Stimulated activated CD8-positive, alpha-beta memory T cell treated with anti-CD3 and anti-CD28 coated beads, Interleukin-4, amount 100 ng/mL, for 48 hours (primary cell): Measurements from ENCODE around the gene TSFM.

Experiments used
- DNase-seq: peaks from one replicate; pipeline ENCODE4 v3.0.0-alpha.2; 2020

TSFM gene

DNA sequence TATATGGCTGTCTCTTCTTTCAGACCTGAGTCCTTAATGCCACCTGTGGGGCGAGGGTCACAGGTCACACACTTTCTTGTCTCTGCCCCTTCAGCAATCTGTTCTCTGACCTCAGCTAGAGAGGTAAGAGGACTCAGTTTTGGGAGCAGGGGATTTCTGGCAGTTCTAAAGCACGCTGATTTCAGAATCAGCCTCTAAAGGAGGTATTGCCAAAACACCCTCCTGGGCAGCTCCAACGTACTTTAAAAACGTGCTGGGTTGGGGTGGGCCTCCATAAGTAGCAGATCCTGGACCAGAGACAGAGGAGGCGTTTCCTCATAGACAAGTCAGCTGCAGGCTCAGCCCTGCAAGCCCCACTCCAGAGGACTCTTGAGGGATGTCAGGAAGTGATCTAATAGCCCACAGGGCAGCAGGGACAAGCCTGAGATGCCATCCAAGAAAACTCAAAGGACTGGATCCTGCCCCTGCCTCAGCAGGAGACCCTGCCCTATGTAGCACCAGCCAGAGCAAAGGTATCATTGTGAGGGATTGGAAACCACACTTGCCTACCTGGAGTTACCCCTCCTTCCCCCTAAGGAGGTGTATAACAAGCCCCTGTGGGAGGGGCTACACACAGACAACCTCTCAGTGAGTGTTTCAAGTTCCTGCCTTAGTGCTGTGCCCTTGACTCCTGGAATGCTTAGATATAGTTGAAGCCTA is 55.4 kb downstream of the TSFM start:
- no peak for DNase-seq

DNA sequence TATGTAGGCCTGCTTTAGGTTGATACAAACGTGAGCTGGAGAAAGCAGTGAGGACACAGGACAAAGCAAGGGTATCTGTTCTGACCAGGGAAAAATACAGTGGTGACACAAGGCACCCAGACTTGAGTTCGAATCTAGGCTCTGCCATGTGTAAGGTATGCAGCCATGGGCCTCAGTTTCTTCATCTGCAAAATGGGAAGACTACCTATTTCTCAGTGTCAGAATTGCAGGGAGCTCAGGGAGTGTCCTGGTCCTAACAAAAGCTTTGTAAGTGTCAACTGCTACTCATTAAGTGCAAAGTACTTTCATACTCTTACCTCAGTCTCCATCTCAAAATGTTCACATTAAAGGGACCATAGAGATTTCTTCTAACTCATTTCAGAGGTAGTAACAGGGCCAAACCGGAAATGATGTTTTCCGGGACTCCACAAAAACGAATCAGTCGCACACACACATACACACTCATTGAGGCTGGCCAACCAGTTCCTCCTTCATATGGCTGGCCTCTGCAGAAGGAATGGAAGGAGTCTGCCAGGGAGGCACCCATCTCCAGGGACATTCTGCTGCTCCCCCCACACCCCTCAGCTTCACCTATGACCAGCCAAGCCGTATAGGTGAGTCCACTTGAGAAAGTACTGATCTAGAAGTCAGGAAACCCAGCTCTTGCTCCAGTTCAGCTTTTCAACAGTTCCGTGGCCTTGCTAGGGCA is 56.2 kb downstream of the TSFM start:
- peak; percentile 47 for DNase-seq

DNA sequence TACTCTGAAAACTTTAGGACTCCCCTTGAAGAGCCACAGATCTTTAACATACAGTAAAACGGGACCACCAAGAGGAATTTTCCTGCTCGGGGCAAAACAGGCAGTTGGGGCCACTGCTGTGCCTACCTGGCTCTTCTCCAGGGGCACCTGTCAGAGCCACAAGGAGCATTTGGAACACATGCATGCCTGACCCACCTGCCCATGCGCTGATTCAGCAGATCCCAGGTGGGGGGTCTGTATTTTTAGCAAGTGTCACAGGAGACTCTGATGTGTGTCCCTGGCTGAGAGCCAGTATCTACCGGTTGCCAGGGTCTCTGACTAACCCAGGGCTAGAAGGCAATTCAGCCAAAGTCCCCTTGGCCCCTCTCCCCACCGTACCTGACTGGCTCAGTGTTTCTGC is 57.4 kb downstream of the TSFM start:
- no peak for DNase-seq

DNA sequence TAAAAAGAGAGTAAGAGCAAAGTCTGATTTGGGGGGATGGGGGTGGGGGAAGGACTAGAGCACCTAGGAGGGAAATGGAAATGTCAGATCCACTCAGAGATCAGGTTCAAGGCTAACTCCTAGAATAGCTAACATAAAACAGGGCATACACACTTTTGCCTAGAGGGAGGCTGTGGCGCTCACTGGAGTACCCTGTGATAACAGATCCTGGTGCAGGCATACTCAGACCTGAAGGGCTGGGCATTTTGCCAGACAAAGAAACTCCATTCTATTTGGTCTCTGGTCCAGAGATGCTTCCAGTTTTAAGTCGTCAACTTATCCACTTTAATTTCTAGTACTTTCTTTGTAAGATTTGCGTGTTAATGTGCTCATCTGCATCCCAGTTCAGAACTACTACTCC is 58.1 kb downstream of the TSFM start:
- DNase-seq: no peak

DNA sequence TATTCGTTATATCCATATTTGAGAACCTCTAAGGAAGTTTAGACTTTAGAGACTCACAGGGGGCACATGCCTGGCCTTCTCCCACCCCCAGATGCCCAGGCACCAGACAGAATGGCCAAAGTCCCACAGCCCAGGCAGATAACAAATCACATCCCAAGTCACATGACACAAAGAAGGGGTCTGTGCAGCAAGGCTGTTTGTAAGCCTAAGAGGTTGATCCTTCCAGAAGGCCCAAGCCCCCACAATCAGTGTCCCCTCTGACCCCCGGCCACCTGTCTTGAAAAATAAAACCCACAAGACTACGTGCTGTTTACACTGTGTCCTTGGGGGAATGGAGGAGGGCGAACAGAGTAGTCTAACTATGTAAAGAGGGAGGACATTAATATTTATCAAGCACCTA is 58.9 kb downstream of the TSFM start:
- DNase-seq: no peak

DNA sequence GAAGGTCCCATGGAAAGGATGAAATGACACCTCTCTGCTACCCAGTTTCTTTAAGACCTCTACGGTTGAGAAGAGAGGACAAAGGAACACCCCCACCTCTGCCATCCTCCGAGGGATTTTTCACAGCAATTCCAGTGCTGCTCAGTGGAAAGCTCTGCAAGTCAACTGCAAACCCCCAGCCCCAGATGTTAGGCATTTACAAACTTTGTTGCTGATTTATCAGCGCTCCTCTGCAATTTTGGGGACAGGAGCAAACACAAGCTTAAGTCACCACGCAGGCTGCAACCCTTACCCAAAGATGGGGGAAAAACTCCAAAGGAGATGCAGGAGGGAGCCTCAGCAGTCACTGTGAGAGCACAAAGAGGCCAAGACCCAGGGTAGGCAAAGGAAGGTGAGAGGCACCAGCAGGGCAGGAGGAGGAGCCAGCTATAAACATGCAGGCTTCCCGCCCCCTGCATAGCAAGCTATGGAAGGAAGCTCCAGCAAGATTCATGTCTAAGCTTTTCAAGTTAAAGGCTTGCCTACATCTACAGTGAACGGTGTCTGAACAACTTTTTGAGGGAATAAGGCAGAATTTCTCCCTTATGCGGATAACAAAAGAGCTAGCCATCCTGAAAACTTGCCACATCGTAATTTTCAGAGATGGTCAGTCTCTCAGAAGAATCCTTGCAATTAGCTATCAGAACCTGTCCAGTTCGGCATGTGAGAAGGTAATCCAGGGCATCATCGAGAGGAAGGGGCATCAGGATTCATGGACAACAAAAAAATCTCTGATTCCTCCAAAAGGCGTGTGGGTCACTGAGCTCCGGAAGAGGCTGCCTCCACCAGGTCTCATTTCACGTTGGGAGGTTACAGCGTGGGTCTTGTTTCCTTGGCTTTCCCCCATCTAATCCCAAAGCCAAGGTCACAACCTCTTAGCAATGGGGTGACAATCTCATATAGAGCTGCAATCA is 60.0 kb downstream of the TSFM start:
- DNase-seq: no peak

DNA sequence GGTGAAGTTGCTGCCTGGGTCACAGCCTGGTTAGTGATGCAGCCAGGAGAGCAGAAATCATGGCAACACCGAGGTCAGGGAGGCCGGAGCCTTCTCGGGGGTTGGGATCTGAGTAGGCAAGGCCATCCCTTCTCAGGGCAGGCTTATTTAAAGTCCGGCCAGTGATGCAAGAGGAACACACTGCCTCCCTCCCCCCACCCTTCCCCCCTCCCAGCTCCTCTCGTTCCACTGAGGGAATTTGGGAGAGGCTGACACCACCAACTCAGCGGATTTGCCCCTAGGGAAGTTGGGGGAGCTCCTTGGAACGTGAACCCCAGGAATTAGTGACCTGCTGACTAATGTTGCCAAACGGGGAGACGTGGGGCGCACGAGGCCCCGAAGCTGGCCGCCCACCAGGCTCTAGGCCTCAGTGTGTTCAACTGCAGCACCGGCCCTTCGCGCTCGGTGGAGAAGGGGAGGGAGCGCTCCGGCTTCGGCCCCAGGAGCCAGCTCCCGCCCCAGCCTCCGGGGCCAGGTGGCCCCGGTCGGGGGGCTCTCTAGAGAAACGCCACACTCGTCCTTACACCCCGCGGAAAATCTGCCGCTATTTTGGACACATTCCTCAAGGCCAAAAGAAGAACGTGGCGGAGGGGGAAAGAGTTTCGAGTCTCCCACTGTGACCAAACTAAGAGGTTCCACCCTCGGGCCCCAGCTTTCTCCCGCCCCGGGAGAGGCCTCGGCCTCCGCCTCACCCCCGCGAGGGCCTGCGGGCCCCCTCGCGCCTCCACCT is 62.3 kb downstream of the TSFM start:
- DNase-seq: peak; percentile 56

DNA sequence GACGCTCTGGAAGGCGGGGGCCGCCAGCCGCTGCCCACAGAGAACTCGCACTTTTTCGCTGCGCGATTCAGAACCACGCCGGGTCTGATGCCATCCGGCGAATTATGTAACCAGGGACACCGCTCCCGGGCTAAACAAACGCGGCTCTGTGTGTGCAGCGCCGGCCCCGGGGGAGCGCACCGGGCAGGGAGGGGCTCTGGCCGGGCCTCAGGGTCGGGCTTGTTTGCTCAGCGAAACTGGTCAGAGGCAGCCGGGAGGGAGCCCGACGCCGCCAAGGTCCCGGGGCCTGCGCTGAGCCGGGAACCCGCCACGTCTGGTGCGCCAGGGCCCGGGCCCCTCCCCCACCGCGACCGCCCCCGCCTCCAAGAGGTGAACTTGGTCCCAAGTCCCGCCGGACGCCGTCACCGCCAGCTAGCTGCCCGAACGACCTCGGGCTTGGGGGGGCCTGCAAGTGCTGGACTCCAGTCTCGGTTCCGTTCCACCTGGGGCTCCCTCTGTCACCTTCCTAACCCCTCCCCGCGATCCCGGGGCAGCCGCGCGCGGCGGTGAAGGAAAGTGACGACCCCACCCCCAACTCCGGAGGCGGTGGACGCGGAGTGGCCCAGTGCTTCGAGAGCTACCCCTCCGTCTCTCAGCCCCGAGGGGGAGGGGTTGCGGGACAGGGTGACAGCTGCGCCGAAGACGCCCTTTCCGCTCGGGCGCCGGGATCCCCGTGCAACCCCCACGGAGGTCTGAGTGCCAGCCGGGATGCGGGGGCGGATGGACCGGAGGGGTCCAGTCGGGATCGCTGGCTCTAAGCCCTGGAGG is 63.1 kb downstream of the TSFM start:
- DNase-seq: peak; percentile 77

DNA sequence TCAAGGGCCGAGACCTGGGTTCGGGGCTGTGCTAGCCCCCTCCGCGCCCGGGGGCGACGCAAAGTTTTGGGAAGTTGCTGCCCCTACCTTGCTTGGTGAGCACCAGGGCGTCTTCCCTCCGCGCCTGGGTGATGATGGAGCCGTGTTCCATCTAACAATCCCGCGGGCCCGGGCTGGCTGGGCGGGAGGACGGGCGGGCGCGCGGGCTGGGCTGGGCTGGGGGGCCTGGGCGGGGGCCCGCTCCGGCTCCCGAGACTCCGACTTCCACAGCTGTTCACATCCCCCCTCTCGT is 63.6 kb downstream of the TSFM start:
- no peak for DNase-seq

DNA sequence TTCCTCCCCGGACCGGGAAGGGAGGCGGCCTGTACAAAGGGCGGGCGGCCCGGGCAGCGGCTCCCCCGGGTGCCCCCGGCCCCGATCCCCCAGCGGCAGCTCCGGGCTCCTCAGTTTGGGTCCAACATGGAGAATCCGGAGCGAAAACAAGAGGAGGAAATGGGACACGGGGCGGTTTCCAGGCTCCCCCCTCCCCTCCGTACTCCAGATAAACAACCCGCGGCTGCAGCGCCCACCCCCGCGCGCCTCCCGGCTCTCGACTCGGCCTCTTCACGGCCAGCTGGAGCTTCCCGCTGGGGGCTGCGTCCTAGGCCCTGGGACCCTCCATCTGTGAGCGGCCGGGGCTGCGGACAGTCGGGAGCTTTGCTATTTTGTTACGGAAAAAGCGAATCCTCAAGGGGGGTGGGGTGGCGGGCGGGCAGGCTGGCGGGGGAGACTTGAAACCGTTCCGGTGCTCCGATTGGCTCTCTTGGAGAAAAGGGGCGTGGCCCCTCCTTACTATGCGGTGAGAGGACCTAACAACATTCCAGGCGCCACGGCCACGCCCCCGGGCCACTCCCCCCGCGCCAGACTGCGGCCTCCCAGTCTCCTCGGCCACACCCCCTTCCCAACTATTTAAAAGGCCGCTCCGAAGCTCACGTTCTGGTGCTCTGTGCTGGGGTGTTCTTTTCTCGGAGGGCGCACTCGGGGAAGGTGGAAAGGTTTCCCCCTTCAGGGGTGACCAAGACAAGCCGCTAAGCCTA is 64.2 kb downstream of the TSFM start, which contains the start of gene CTDSP2:
Gene CTDSP2 (minus strand): TSS at position 153 of the 743 bp plus-strand sequence. CDS start 294 bp downstream, outside the sequence.
- peak; percentile 96 for DNase-seq
